ENCODE measurements around the gene MAP2K6. TPM values are rescaled to one million over a fixed set of nuclear protein-coding genes. Genes with fewer than 3 reads are reported as not detected.

MAP2K6 gene
- polyA plus RNA-seq, 4 donors = 5.1 to 21.2 (median 13.4) TPM

DNA sequence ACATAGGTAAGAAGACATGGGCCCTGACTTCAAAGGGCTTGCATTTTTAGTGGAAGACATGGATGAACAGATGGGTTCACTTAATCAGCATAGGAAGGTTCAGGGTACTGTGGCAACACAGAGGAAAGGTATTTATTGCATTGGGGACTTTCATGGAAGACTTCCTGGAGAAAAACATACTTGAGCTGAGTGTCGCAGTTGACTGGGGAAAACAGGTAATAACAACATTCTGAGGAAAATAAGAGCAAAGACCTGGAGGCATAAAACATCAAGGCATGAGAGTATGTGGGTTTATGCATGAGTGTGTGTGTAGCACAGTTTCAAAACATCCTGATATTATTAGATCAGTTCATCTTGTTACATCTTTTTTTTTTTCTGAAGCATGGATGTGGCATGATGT lies 82.7 kb downstream of the MAP2K6 start:
- H3K36me3 ChIP-seq (ENCODE audit: control insufficient read depth in 3 of 3, insufficient read depth in 2 of 3, low read depth in 1 of 3, low read length in 3 of 3) = no peaks in the 10 kb centered on the region
- peaks cover 3 to 14% (median 4%) of the 10 kb centered on the region in 3 donors for H3K4me1 ChIP-seq (ENCODE audit: control insufficient read depth in 3 of 3, insufficient read depth in 2 of 3, low read depth in 1 of 3, low read length in 2 of 3)
- 54 to 77% (median 67%) methylated on average over 1 of the region's 1 CpG for WGBS, 3 donors
- no peaks in the 10 kb centered on the region for H3K27me3 ChIP-seq (ENCODE audit: control insufficient read depth in 3 of 3, insufficient read depth in 3 of 3, low read length in 3 of 3)
- H3K27ac ChIP-seq (ENCODE audit: low read depth in 1 of 3, low read length in 2 of 3) = no peak overlapping the region
- FAIRE-seq = no peak
- DNase-seq = peak; percentile 8 to 36
- no peak overlapping the region for H3K4me3 ChIP-seq (ENCODE audit: low read depth in 1 of 3, low read length in 3 of 3)
- no peaks in the 10 kb centered on the region for H3K9me3 ChIP-seq (ENCODE audit: control insufficient read depth in 2 of 2, insufficient read depth in 1 of 2, low read depth in 1 of 2, low read length in 1 of 2)

DNA sequence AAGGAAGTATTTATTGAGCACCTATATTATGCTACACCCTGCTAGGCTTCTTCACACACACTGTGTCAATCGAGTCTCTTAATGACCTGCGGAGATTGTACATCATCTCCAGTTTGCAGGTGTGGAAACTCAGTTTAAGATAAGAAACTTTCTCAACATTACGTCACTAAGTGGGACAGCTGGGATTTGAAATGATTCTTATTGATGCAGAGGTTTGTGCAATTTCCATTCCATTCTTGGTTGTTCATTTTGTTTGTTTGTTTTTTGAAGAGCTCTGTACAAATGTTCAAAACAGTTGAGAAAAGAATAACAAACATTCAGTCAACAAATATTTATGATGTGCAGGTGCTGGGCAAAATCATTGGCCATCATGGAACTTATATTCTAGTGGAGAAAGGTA lies 84.8 kb downstream of the MAP2K6 start:
- Histone ChIP-seq H3K36me3 (ENCODE audit: control insufficient read depth in 3 of 3, insufficient read depth in 2 of 3, low read depth in 1 of 3, low read length in 3 of 3) (no peaks in the 10 kb centered on the region), H3K27ac (ENCODE audit: low read depth in 1 of 3, low read length in 2 of 3) (no peak overlapping the region), H3K9me3 (ENCODE audit: control insufficient read depth in 2 of 2, insufficient read depth in 1 of 2, low read depth in 1 of 2, low read length in 1 of 2) (no peaks in the 10 kb centered on the region), H3K4me1 (ENCODE audit: control insufficient read depth in 3 of 3, insufficient read depth in 2 of 3, low read depth in 1 of 3, low read length in 2 of 3) (peaks cover 3 to 18% (median 4%) of the 10 kb centered on the region in 3 donors), H3K4me3 (ENCODE audit: low read depth in 1 of 3, low read length in 3 of 3) (no peak overlapping the region), H3K27me3 (ENCODE audit: control insufficient read depth in 3 of 3, insufficient read depth in 3 of 3, low read length in 3 of 3) (no peaks in the 10 kb centered on the region)
- DNase-seq (no peak), FAIRE-seq (no peak)
- 45 to 72% (median 58%) methylated on average over 3 of the region's 3 CpGs for WGBS, 3 donors

- H3K4me3 ChIP-seq (ENCODE audit: low read depth in 1 of 3, low read length in 3 of 3) = no peak overlapping the region
- peak overlapping the region in 2 of 3 donors; percentile 43 to 59 for H3K27ac ChIP-seq (ENCODE audit: low read depth in 1 of 3, low read length in 2 of 3)
- DNase-seq (peak in 1 of 2 donors; percentile 53), FAIRE-seq (no peak)
- H3K36me3 ChIP-seq (ENCODE audit: control insufficient read depth in 3 of 3, insufficient read depth in 2 of 3, low read depth in 1 of 3, low read length in 3 of 3) = no peaks in the 10 kb centered on the region
- peaks cover 3 to 18% (median 4%) of the 10 kb centered on the region in 3 donors for H3K4me1 ChIP-seq (ENCODE audit: control insufficient read depth in 3 of 3, insufficient read depth in 2 of 3, low read depth in 1 of 3, low read length in 2 of 3)
- no peaks in the 10 kb centered on the region for H3K9me3 ChIP-seq (ENCODE audit: control insufficient read depth in 2 of 2, insufficient read depth in 1 of 2, low read depth in 1 of 2, low read length in 1 of 2)
- 28 to 45% (median 45%) methylated on average over 9 of the region's 9 CpGs for WGBS, 3 donors
- H3K27me3 ChIP-seq (ENCODE audit: control insufficient read depth in 3 of 3, insufficient read depth in 3 of 3, low read length in 3 of 3) = no peaks in the 10 kb centered on the region
These were observed 86.5 kb downstream of the MAP2K6 start for GRCh38 chr17:69500911-69501429.

GRCh38 chr17:69501591-69502468 lies 87.3 kb downstream of the MAP2K6 start:
- peaks cover 3 to 18% (median 4%) of the 10 kb centered on the region in 3 donors for H3K4me1 ChIP-seq (ENCODE audit: control insufficient read depth in 3 of 3, insufficient read depth in 2 of 3, low read depth in 1 of 3, low read length in 2 of 3)
- peak overlapping the region in 2 of 3 donors; percentile 35 to 47 for H3K4me3 ChIP-seq (ENCODE audit: low read depth in 1 of 3, low read length in 3 of 3)
- H3K27ac ChIP-seq (ENCODE audit: low read depth in 1 of 3, low read length in 2 of 3) = peak overlapping the region; percentile 25 to 79 (median 43)
- WGBS, 3 donors = 3 to 22% (median 20%) methylated on average over 14 of the region's 14 CpGs
- no peaks in the 10 kb centered on the region for H3K27me3 ChIP-seq (ENCODE audit: control insufficient read depth in 3 of 3, insufficient read depth in 3 of 3, low read length in 3 of 3)
- peak; percentile 79 to 89 for DNase-seq
- FAIRE-seq = no peak
- no peaks in the 10 kb centered on the region for H3K36me3 ChIP-seq (ENCODE audit: control insufficient read depth in 3 of 3, insufficient read depth in 2 of 3, low read depth in 1 of 3, low read length in 3 of 3)
- no peaks in the 10 kb centered on the region for H3K9me3 ChIP-seq (ENCODE audit: control insufficient read depth in 2 of 2, insufficient read depth in 1 of 2, low read depth in 1 of 2, low read length in 1 of 2)

DNA sequence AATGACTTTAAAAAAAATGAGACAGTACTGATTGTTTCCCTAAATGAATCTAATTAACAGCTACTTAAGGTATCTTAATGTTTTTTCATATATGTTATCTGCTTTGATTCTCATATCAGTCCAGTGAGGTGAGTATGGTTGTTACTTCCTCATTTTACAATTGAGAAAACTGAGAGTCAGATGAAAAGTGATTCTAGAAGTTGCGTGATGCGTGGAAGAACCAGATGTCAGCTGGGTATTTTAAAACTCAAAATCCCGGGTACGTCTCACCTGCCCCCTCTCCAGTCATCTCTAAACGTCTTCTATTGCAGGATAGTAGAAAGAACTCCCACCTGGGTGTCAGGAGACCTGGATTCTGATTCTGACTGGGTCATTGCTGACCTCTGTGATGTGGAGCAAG lies 89.2 kb downstream of the MAP2K6 start:
- Histone ChIP-seq H3K9me3 (ENCODE audit: control insufficient read depth in 2 of 2, insufficient read depth in 1 of 2, low read depth in 1 of 2, low read length in 1 of 2) (no peaks in the 10 kb centered on the region), H3K27me3 (ENCODE audit: control insufficient read depth in 3 of 3, insufficient read depth in 3 of 3, low read length in 3 of 3) (no peaks in the 10 kb centered on the region), H3K4me1 (ENCODE audit: control insufficient read depth in 3 of 3, insufficient read depth in 2 of 3, low read depth in 1 of 3, low read length in 2 of 3) (peaks cover 0 to 13% (median 3%) of the 10 kb centered on the region in 3 donors), H3K36me3 (ENCODE audit: control insufficient read depth in 3 of 3, insufficient read depth in 2 of 3, low read depth in 1 of 3, low read length in 3 of 3) (no peaks in the 10 kb centered on the region), H3K27ac (ENCODE audit: low read depth in 1 of 3, low read length in 2 of 3) (no peak overlapping the region), H3K4me3 (ENCODE audit: low read depth in 1 of 3, low read length in 3 of 3) (no peak overlapping the region)
- WGBS, 3 donors = 72 to 84% (median 73%) methylated on average over 5 of the region's 5 CpGs
- DNase-seq = no peak
- no peak for FAIRE-seq

- Histone ChIP-seq H3K36me3 (ENCODE audit: control insufficient read depth in 3 of 3, insufficient read depth in 2 of 3, low read depth in 1 of 3, low read length in 3 of 3) (peaks cover 0 to 3% (median 0%) of the 10 kb centered on the region in 3 donors), H3K4me3 (ENCODE audit: low read depth in 1 of 3, low read length in 3 of 3) (no peak overlapping the region), H3K27me3 (ENCODE audit: control insufficient read depth in 3 of 3, insufficient read depth in 3 of 3, low read length in 3 of 3) (no peaks in the 10 kb centered on the region), H3K4me1 (ENCODE audit: control insufficient read depth in 3 of 3, insufficient read depth in 2 of 3, low read depth in 1 of 3, low read length in 2 of 3) (peaks cover 0 to 13% (median 3%) of the 10 kb centered on the region in 3 donors), H3K9me3 (ENCODE audit: control insufficient read depth in 2 of 2, insufficient read depth in 1 of 2, low read depth in 1 of 2, low read length in 1 of 2) (peaks cover 0 to 4% of the 10 kb centered on the region in 2 donors), H3K27ac (ENCODE audit: low read depth in 1 of 3, low read length in 2 of 3) (no peak overlapping the region)
- WGBS, 3 donors = 88 to 95% (median 90%) methylated on average over 3 of the region's 3 CpGs
- no peak for FAIRE-seq
- no peak for DNase-seq
These were observed 91.2 kb downstream of the MAP2K6 start for GRCh38 chr17:69505740-69506139.

GRCh38 chr17:69506489-69506888 lies 92.0 kb downstream of the MAP2K6 start:
- no peak overlapping the region for H3K4me3 ChIP-seq (ENCODE audit: low read depth in 1 of 3, low read length in 3 of 3)
- no peaks in the 10 kb centered on the region for H3K27me3 ChIP-seq (ENCODE audit: control insufficient read depth in 3 of 3, insufficient read depth in 3 of 3, low read length in 3 of 3)
- no peak overlapping the region for H3K27ac ChIP-seq (ENCODE audit: low read depth in 1 of 3, low read length in 2 of 3)
- 96 to 97% (median 97%) methylated on average over 1 of the region's 1 CpG for WGBS, 3 donors
- DNase-seq = no peak
- no peak for FAIRE-seq
- peaks cover 0 to 4% of the 10 kb centered on the region in 2 donors for H3K9me3 ChIP-seq (ENCODE audit: control insufficient read depth in 2 of 2, insufficient read depth in 1 of 2, low read depth in 1 of 2, low read length in 1 of 2)
- peaks cover 0 to 5% (median under 1%) of the 10 kb centered on the region in 3 donors for H3K4me1 ChIP-seq (ENCODE audit: control insufficient read depth in 3 of 3, insufficient read depth in 2 of 3, low read depth in 1 of 3, low read length in 2 of 3)
- peaks cover 0 to 3% (median 0%) of the 10 kb centered on the region in 3 donors for H3K36me3 ChIP-seq (ENCODE audit: control insufficient read depth in 3 of 3, insufficient read depth in 2 of 3, low read depth in 1 of 3, low read length in 3 of 3)

GRCh38 chr17:69508814-69509213 lies 94.3 kb downstream of the MAP2K6 start:
- Histone ChIP-seq H3K36me3 (ENCODE audit: control insufficient read depth in 3 of 3, insufficient read depth in 2 of 3, low read depth in 1 of 3, low read length in 3 of 3) (peaks cover 0 to 3% (median 0%) of the 10 kb centered on the region in 3 donors), H3K4me1 (ENCODE audit: control insufficient read depth in 3 of 3, insufficient read depth in 2 of 3, low read depth in 1 of 3, low read length in 2 of 3) (no peaks in the 10 kb centered on the region), H3K27ac (ENCODE audit: low read depth in 1 of 3, low read length in 2 of 3) (no peak overlapping the region), H3K4me3 (ENCODE audit: low read depth in 1 of 3, low read length in 3 of 3) (no peak overlapping the region), H3K9me3 (ENCODE audit: control insufficient read depth in 2 of 2, insufficient read depth in 1 of 2, low read depth in 1 of 2, low read length in 1 of 2) (peaks cover 0 to 4% of the 10 kb centered on the region in 2 donors), H3K27me3 (ENCODE audit: control insufficient read depth in 3 of 3, insufficient read depth in 3 of 3, low read length in 3 of 3) (no peaks in the 10 kb centered on the region)
- FAIRE-seq (no peak), DNase-seq (no peak)
- 86 to 96% (median 92%) methylated on average over 1 of the region's 1 CpG for WGBS, 3 donors

Measured in small intestine (tissue), 7 donors.